K562 (cell line): ENCODE results near the gene SORBS2. TPM values are rescaled to one million over a fixed set of nuclear protein-coding genes. Genes with fewer than 3 reads are reported as not detected.

Experiments
- ATAC-seq: fragments of 200-7000 bp; cut with Tn5 transposase; 3 replicates; pipeline ENCODE4 v1.9.1; 2020; ENCODE audit warnings: moderate library complexity
- BruUV-seq: library from RNA; stranded (reverse); fragments of 400-500 nt; replicated peaks from 2 replicates; lab custom pipeline; 2021; lab: Mats Ljungman, UMichigan
- CTCF ChIA-PET: fragments of 300-600 bp; formaldehyde crosslinking; extraction: SDS; loops from one replicate; lab custom pipeline; 2021; ENCODE audit warnings: low intra/inter-chr PET ratio; lab: Yijun Ruan, JAX
- POLR2A ChIA-PET: fragments of 300-600, 350-650 bp; sonication (Branson Sonifier 250); formaldehyde crosslinking; extraction: SDS; loops from one replicate; lab custom pipeline; 2021; ENCODE audit warnings: antibody characterized with exemption, inconsistent platforms; lab: Yijun Ruan, JAX
- DNase-seq, 4 experiments: peaks; one replicate each; pipeline versions ENCODE4 v3.0.0 to v3.0.0-alpha.2; 2011 to 2018; ENCODE audit warnings: low spot score in 3 of 4, mixed read lengths in 3 of 4; ENCODE audit errors: extremely low read depth in 1 of 4
- FAIRE-seq: peaks from 2 replicates; lab custom pipeline; 2011; peaks lifted over from hg19 to GRCh38; lab: Jason Lieb, UNC
- H2AFZ ChIP-seq: 2 replicates; pipeline ENCODE4 v1.6.0; 2011; ENCODE audit warnings: low read depth, low read length, control low read depth, inconsistent platforms
- H3K27ac ChIP-seq: fragments of 200-600 bp; 3 replicates; pipeline ENCODE4 v1.8.0; 2011; ENCODE audit warnings: low read depth, mild to moderate bottlenecking, control low read depth, inconsistent platforms, low read length, moderate library complexity, mixed read lengths; ENCODE audit errors: extremely low read depth
- H3K27me3 ChIP-seq, 2 experiments: fragments of 300-600 bp in 1 of 2; 2 replicates in 1 of 2; 3 replicates in 1 of 2; pipeline versions ENCODE4 v1.6.0 to v1.8.0; 2011; ENCODE audit warnings: inconsistent platforms in 2 of 2, low read length in 2 of 2, mild to moderate bottlenecking in 1 of 2, mixed read lengths in 1 of 2, moderate library complexity in 1 of 2; ENCODE audit not compliant: control insufficient read depth in 2 of 2, insufficient read depth in 2 of 2
- H3K36me3 ChIP-seq: fragments of 300-600 bp; 3 replicates; pipeline ENCODE4 v1.8.0; 2011; ENCODE audit warnings: mild to moderate bottlenecking, low read length, inconsistent platforms; ENCODE audit not compliant: control insufficient read depth, insufficient read depth
- H3K4me1 ChIP-seq, 2 experiments: fragments of 200-600 bp in 1 of 2; replicated peaks in 1 of 2; 2 replicates in 1 of 2; 3 replicates in 1 of 2; pipeline versions ENCODE4 v1.5.1 to v1.8.0; 2011; ENCODE audit warnings: inconsistent platforms in 2 of 2, low read length in 2 of 2, mild to moderate bottlenecking in 1 of 2, mixed read lengths in 1 of 2, moderate library complexity in 1 of 2; ENCODE audit not compliant: control insufficient read depth in 2 of 2, insufficient read depth in 2 of 2
- H3K4me2 ChIP-seq: 2 replicates; pipeline ENCODE4 v1.6.1; 2011; ENCODE audit warnings: low read length, control low read depth, inconsistent platforms, mixed read lengths; ENCODE audit not compliant: insufficient read depth
- H3K4me3 ChIP-seq: fragments of 200-600 bp; sonication (generic), shearing (Covaris generic); 2 replicates; pipeline ENCODE4 v1.5.1; 2016; ENCODE audit warnings: control low read depth, inconsistent platforms
- H3K79me2 ChIP-seq: fragments of 200-600 bp; 3 replicates; pipeline ENCODE4 v1.8.0; 2011; ENCODE audit warnings: low read length, inconsistent platforms; ENCODE audit not compliant: control insufficient read depth, insufficient read depth
- H3K9ac ChIP-seq, 2 experiments: 2 replicates each; pipeline versions ENCODE4 v1.6.0 to v1.6.1; 2011; ENCODE audit warnings: low read depth in 2 of 2, low read length in 2 of 2, control low read depth in 1 of 2, inconsistent platforms in 1 of 2, mild to moderate bottlenecking in 1 of 2, mixed read lengths in 1 of 2; ENCODE audit not compliant: insufficient read depth in 1 of 2
- H3K9me1 ChIP-seq: one replicate; pipeline ENCODE4 v1.6.0; 2011; ENCODE audit warnings: inconsistent platforms, mild to moderate bottlenecking, low read length, moderate library complexity; ENCODE audit not compliant: control insufficient read depth, insufficient read depth
- H3K9me3 ChIP-seq: replicated peaks from 2 replicates; pipeline ENCODE4 v1.5.1; 2011; ENCODE audit warnings: low read depth, low read length, inconsistent platforms; ENCODE audit not compliant: control insufficient read depth, insufficient read depth
- H4K20me1 ChIP-seq: replicated peaks from 2 replicates; pipeline ENCODE4 v1.6.1; 2011; ENCODE audit warnings: low read length, inconsistent platforms, mixed read lengths; ENCODE audit not compliant: control insufficient read depth, insufficient read depth
- CBX5 ChIP-seq: IDR thresholded peaks from 2 replicates; pipeline ENCODE4 v1.6.1; 2014; ENCODE audit warnings: low read depth, borderline replicate concordance
- RBM25 ChIP-seq: fragments of 200-400 bp; formaldehyde crosslinking; IDR thresholded peaks from 2 replicates; pipeline ENCODE4 v1.6.1; 2018; ENCODE audit warnings: low read length, low read depth, moderate library complexity; ENCODE audit not compliant: severe bottlenecking
- ZNF143 ChIP-seq: sonication (generic); formaldehyde crosslinking; IDR thresholded peaks from 2 replicates; pipeline ENCODE4 v1.9.0; 2022; ENCODE audit warnings: mild to moderate bottlenecking, missing genetic modification reagents
- ZNF609 ChIP-seq: sonication (generic); formaldehyde crosslinking; IDR thresholded peaks from 2 replicates; pipeline ENCODE4 v1.8.1; 2023; ENCODE audit warnings: missing genetic modification reagents, mild to moderate bottlenecking, borderline replicate concordance
- WGBS: fragments of 100-300 bp; shearing (Covaris generic); methylation state at CpG from one replicate; pipeline ENCODE4 v1.1.6; 2016; ENCODE audit warnings: low coverage, mixed read lengths; ENCODE audit not compliant: insufficient coverage; ENCODE audit errors: missing lambda C conversion rate; 5-methylcytosine and 5-hydroxymethylcytosine counted together
- in situ Hi-C: fragments of 300-500 bp; cut with MboI; formaldehyde crosslinking; loops from 4 replicates; pipeline ENCODE4 v1.15.0; 2018; ENCODE audit warnings: inconsistent platforms, mixed read lengths
- intact Hi-C: fragments of 100-400 bp; cut with micrococcal nuclease; formaldehyde crosslinking; loops from 2 replicates; pipeline ENCODE4 v1.14.2; 2022
- polyA plus RNA-seq, 8 experiments: library from polyadenylated mRNA; depleted of rRNA in 4 of 8; stranded (reverse) in 5 of 8; unstranded in 3 of 8; fragments of >200 nt; fragmentation: Nextera tagmentation in 2 of 8; fragmentation: Illumina TruSeq in 1 of 8; extraction: Ambion mirVana in 2 of 8; extraction: Trizol in 1 of 8; gene quantifications; 2 replicates each; pipeline versions ENCODE4 v1.2.1 to v1.2.3, GENCODE V29; 2011 to 2014; ENCODE audit warnings: inconsistent platforms in 1 of 8, missing spikeins in 1 of 8
- total RNA-seq, 7 experiments: library from RNA; depleted of rRNA in 6 of 7; stranded (reverse); fragments of >200 nt in 6 of 7; fragmentation: Illumina TruSeq in 2 of 7; extraction: Trizol in 2 of 7; gene quantifications; 2 replicates each; pipeline versions ENCODE4 v1.2.1 to v1.2.3, GENCODE V29; 2011 to 2021; ENCODE audit warnings: low replicate concordance in 1 of 7

The SORBS2 gene
- total and polyA plus RNA-seq, 9 of the 15 experiments (the other 6 are each of a cell fraction or from before 2014, with no cell fraction given) = 0.29 TPM; not detected in 8

GRCh38 chr4:185819144-185819543, 7.2 kb upstream of the SORBS2 start:
- no peak for FAIRE-seq
- BruUV-seq = no TSS peak
- ChIA-PET POLR2A (interaction anchor here (0.6 kb wide), 1 partner anchor 55 kb away, joined by 3 read pairs; no protein-coding TSS in a partner anchor), CTCF (no interaction called here)
- H3K9me1 ChIP-seq = no peaks in the 10 kb centered on the region
- no peak overlapping the region for H3K27ac ChIP-seq
- in situ Hi-C loops (no loop called here), intact Hi-C loops (no loop called here)
- H3K9me3 ChIP-seq = no peaks in the 10 kb centered on the region
- WGBS = 0% methylated on average over 5 of the region's 5 CpGs
- no peaks in the 10 kb centered on the region; the same call in 1 of the 2 replicates for H4K20me1 ChIP-seq
- H3K4me2 ChIP-seq = no peak overlapping the region
- TF ChIP-seq CBX5 = no peak
- peak; percentile 69 for TF ChIP-seq RBM25
- TF ChIP-seq ZNF609 (CRISPR knock-in tag) = no peak
- TF ChIP-seq ZNF143 (CRISPR knock-in tag) = no peak
- peaks cover 5 to 20% of the 10 kb centered on the region in 2 experiments; a peak in 3 of 5 replicates for H3K27me3 ChIP-seq
- no peak overlapping the region for H3K4me3 ChIP-seq
- no peaks in the 10 kb centered on the region for H3K4me1 ChIP-seq
- ATAC-seq = no peak
- H3K79me2 ChIP-seq = no peaks in the 10 kb centered on the region
- no peak overlapping the region for H3K9ac ChIP-seq
- no peaks in the 10 kb centered on the region for H3K36me3 ChIP-seq
- no peak overlapping the region for H2AFZ ChIP-seq
- DNase-seq = no peak
